H9 (cell line): ENCODE data around the gene URI1. TPM values are rescaled to one million over a fixed set of nuclear protein-coding genes. Genes with fewer than 3 reads are reported as not detected.

Source experiments
- DNase-seq: peaks from one replicate; pipeline ENCODE4 v3.0.0-alpha.2; 2017
- H2AFZ ChIP-seq: one replicate; pipeline ENCODE4 v1.6.1; 2013; ENCODE audit warnings: mild to moderate bottlenecking, low read length, control low read depth, moderate library complexity
- H2AK5ac ChIP-seq: 2 replicates; pipeline ENCODE4 v1.6.1; 2013; ENCODE audit warnings: low read length, control low read depth, mixed read lengths; ENCODE audit not compliant: insufficient read length
- H2BK120ac ChIP-seq: one replicate; pipeline ENCODE4 v1.6.1; 2013; ENCODE audit warnings: low read depth, mild to moderate bottlenecking, low read length, control low read depth, inconsistent platforms; ENCODE audit not compliant: poor library complexity, severe bottlenecking
- H2BK12ac ChIP-seq: 2 replicates; pipeline ENCODE4 v1.6.1; 2013; ENCODE audit warnings: low read length, control low read depth, mixed read lengths, low read depth; ENCODE audit not compliant: insufficient read length
- H2BK15ac ChIP-seq: 2 replicates; pipeline ENCODE4 v1.6.1; 2013; ENCODE audit warnings: low read depth, low read length, control low read depth
- H2BK20ac ChIP-seq: one replicate; pipeline ENCODE4 v1.6.1; 2013; ENCODE audit warnings: low read depth, mild to moderate bottlenecking, low read length, control low read depth, inconsistent platforms; ENCODE audit not compliant: poor library complexity, severe bottlenecking
- H2BK5ac ChIP-seq: 2 replicates; pipeline ENCODE4 v1.6.1; 2013; ENCODE audit warnings: low read length, control low read depth, mixed read lengths; ENCODE audit not compliant: insufficient read length
- H3K14ac ChIP-seq: 2 replicates; pipeline ENCODE4 v1.6.1; 2013; ENCODE audit warnings: low read length, control low read depth; ENCODE audit not compliant: insufficient read depth
- H3K18ac ChIP-seq: 2 replicates; pipeline ENCODE4 v1.6.1; 2013; ENCODE audit warnings: low read depth, mild to moderate bottlenecking, mixed read lengths, low read length, control low read depth; ENCODE audit not compliant: insufficient read length
- H3K23ac ChIP-seq: 2 replicates; pipeline ENCODE4 v1.6.1; 2013; ENCODE audit warnings: low read length, control low read depth, mixed read lengths, low read depth; ENCODE audit not compliant: insufficient read length
- H3K23me2 ChIP-seq: 2 replicates; pipeline ENCODE4 v1.6.1; 2013; ENCODE audit warnings: low read depth, mild to moderate bottlenecking, mixed read lengths, low read length, control low read depth; ENCODE audit not compliant: insufficient read length, poor library complexity, severe bottlenecking
- H3K27ac ChIP-seq: 2 replicates; pipeline ENCODE4 v1.5.1; 2013; ENCODE audit warnings: low read length, control low read depth, mixed read lengths, low read depth; ENCODE audit not compliant: insufficient read length
- H3K27me3 ChIP-seq: 2 replicates; pipeline ENCODE4 v1.6.1; 2013; ENCODE audit warnings: low read length, control low read depth, inconsistent platforms; ENCODE audit not compliant: insufficient read depth
- H3K4ac ChIP-seq: 2 replicates; pipeline ENCODE4 v1.6.1; 2013; ENCODE audit warnings: low read depth, mild to moderate bottlenecking, control low read depth, inconsistent platforms, low read length, moderate library complexity
- H3K4me1 ChIP-seq: 2 replicates; pipeline ENCODE4 v1.6.1; 2013; ENCODE audit warnings: low read length, control low read depth, inconsistent platforms; ENCODE audit not compliant: insufficient read depth
- H3K4me2 ChIP-seq: 2 replicates; pipeline ENCODE4 v1.6.1; 2013; ENCODE audit warnings: low read length, control low read depth, mixed read lengths; ENCODE audit not compliant: insufficient read length, insufficient read depth
- H3K56ac ChIP-seq: 2 replicates; pipeline ENCODE4 v1.6.1; 2013; ENCODE audit warnings: low read depth, mild to moderate bottlenecking, mixed read lengths, low read length, control low read depth; ENCODE audit not compliant: insufficient read length
- H3K79me1 ChIP-seq: 2 replicates; pipeline ENCODE4 v1.6.1; 2013; ENCODE audit warnings: low read depth, mild to moderate bottlenecking, moderate library complexity, low read length, control low read depth, inconsistent platforms; ENCODE audit not compliant: insufficient read depth, poor library complexity, severe bottlenecking
- H3K79me2 ChIP-seq: 2 replicates; pipeline ENCODE4 v1.6.1; 2013; ENCODE audit warnings: low read length, control low read depth, inconsistent platforms; ENCODE audit not compliant: insufficient read depth
- H3K9ac ChIP-seq: 2 replicates; pipeline ENCODE4 v1.6.1; 2013; ENCODE audit warnings: low read length, control low read depth, mixed read lengths; ENCODE audit not compliant: insufficient read length; ENCODE audit errors: extremely low read depth
- H3K9me3 ChIP-seq: one replicate; pipeline ENCODE4 v1.6.1; 2013; ENCODE audit warnings: low read depth, low read length, inconsistent platforms; ENCODE audit not compliant: control insufficient read depth
- H3T11ph ChIP-seq: one replicate; pipeline ENCODE4 v1.6.1; 2013; ENCODE audit warnings: mild to moderate bottlenecking, low read length, control low read depth, inconsistent platforms
- H4K20me1 ChIP-seq: one replicate; pipeline ENCODE4 v1.6.1; 2013; ENCODE audit not compliant: control insufficient read depth, insufficient read length, insufficient read depth
- H4K5ac ChIP-seq: 2 replicates; pipeline ENCODE4 v1.6.1; 2013; ENCODE audit warnings: low read depth, mild to moderate bottlenecking, mixed read lengths, low read length, control low read depth; ENCODE audit not compliant: insufficient read length
- H4K8ac ChIP-seq: replicated peaks from 2 replicates; pipeline ENCODE4 v1.6.1; 2013; ENCODE audit warnings: low read length, control low read depth, mixed read lengths, low read depth; ENCODE audit not compliant: insufficient read length
- H4K91ac ChIP-seq: 2 replicates; pipeline ENCODE4 v1.6.1; 2013; ENCODE audit warnings: low read depth, mild to moderate bottlenecking, moderate library complexity, mixed read lengths, low read length, control low read depth; ENCODE audit not compliant: insufficient read length
- H3K27ac Mint-ChIP-seq, 3 experiments: 2 replicates in 2 of 3; 3 replicates in 1 of 3; pipeline ENCODE4 v1.8.0; 2020 to 2021; ENCODE audit warnings: mixed read lengths in 3 of 3, mild to moderate bottlenecking in 1 of 3, moderate library complexity in 1 of 3
- H3K27me3 Mint-ChIP-seq: 2 replicates; pipeline ENCODE4 v1.8.0; 2021; ENCODE audit warnings: low read depth, mild to moderate bottlenecking, moderate library complexity, mixed read lengths
- H3K36me3 Mint-ChIP-seq, 3 experiments: 2 replicates in 2 of 3; 3 replicates in 1 of 3; pipeline ENCODE4 v1.8.0; 2020 to 2021; ENCODE audit warnings: low read depth in 3 of 3, mixed read lengths in 3 of 3; ENCODE audit not compliant: insufficient read depth in 1 of 3
- H3K4me1 Mint-ChIP-seq, 2 experiments: 2 replicates each; pipeline ENCODE4 v1.8.0; 2020; ENCODE audit warnings: mixed read lengths in 2 of 2
- H3K4me3 Mint-ChIP-seq, 2 experiments: 2 replicates in 1 of 2; 3 replicates in 1 of 2; pipeline ENCODE4 v1.8.0; 2020 to 2021; ENCODE audit warnings: mild to moderate bottlenecking in 2 of 2, mixed read lengths in 2 of 2, moderate library complexity in 1 of 2
- H3K9me3 Mint-ChIP-seq, 2 experiments: 2 replicates in 1 of 2; 3 replicates in 1 of 2; pipeline ENCODE4 v1.8.0; 2020; ENCODE audit warnings: mild to moderate bottlenecking in 2 of 2, mixed read lengths in 2 of 2, moderate library complexity in 1 of 2
- whole genome bisulfite sequencing: extraction: QIAGEN DNeasy Blood & Tissue Kit; methylation state at CpG from one replicate; pipeline ENCODE4 v1.1.7; 2013; ENCODE audit warnings: missing lambda C conversion rate, low lambda C conversion rate, mixed read lengths; ENCODE audit not compliant: insufficient read length; ENCODE audit errors: extremely low coverage; 5-methylcytosine and 5-hydroxymethylcytosine counted together
- total RNA-seq: library from RNA; stranded (reverse); gene quantifications from 2 replicates; pipeline ENCODE4 v1.2.1, GENCODE V29; 2021
- TF ChIP-seq, protein P1 (sequence below): fragments of 200-600 bp; sonication (generic); conservative IDR thresholded peaks from 3 replicates; pipeline ENCODE4 v1.8.0; 2021; ENCODE audit warnings: antibody characterized with exemption, mild to moderate bottlenecking

Gene URI1
- total RNA-seq, 1 experiment from 2014 or later, result 54.3 TPM

DNA sequence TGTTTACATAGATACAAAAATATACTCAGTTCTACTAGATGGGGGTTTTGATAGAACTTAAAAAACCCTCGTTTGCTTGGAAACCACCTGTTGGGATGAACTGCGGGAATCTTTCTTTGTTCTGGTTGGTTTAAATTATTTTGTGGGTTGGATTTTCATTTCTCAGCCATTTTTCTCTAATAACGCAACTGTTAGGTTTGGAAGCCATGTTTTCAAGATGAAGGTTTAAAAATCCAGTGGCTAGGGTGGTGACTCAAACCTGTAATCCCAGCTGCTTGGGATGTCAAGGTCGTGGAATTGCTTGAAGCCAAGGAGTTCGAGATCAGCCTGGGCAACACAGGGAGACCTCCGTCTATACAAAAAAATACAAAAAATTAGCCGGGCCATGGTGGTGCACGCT is 1.6 kb downstream of the URI1 start:
- Histone ChIP-seq H3K79me2 (peaks cover 37% of the 10 kb centered on the region; the same call in 1 of the 2 replicates), H3K9ac (no peak overlapping the region), H4K5ac (no peak overlapping the region), H2BK12ac (no peak overlapping the region), H3T11ph (no peak overlapping the region), H3K4me1 (no peaks in the 10 kb centered on the region; the same call in 1 of the 2 replicates), H3K27me3 (no peaks in the 10 kb centered on the region; the same call in 1 of the 2 replicates), H3K79me1 (no peaks in the 10 kb centered on the region), H3K18ac (no peak overlapping the region), H3K23me2 (no peaks in the 10 kb centered on the region), H2AFZ (no peak overlapping the region), H3K4ac (no peak overlapping the region), H3K9me3 (no peaks in the 10 kb centered on the region), H3K4me2 (no peak overlapping the region), H2BK5ac (no peak overlapping the region), H3K56ac (no peak overlapping the region), H2BK15ac (no peak overlapping the region), H3K27ac (no peak overlapping the region), H3K14ac (no peak overlapping the region), H4K91ac (no peak overlapping the region), H2AK5ac (no peak overlapping the region), H4K8ac (no peak overlapping the region), H2BK20ac (no peak overlapping the region), H4K20me1 (no peaks in the 10 kb centered on the region), H3K23ac (no peak overlapping the region), H2BK120ac (no peak overlapping the region)
- Mint-ChIP-seq H3K9me3 (peaks cover 7 to 17% of the 10 kb centered on the region in 2 experiments; a peak in 4 of 5 replicates), H3K27ac (no peak overlapping the region; a peak in 1 of 7 replicates), H3K4me1 (peaks cover 23 to 29% of the 10 kb centered on the region in 2 experiments), H3K36me3 (peaks cover 11 to 18% (median 11%) of the 10 kb centered on the region in 3 experiments), H3K4me3 (peak overlapping the region; percentile 97 to 98), H3K27me3 (peaks cover 24% of the 10 kb centered on the region)
- DNase-seq, result no peak
- TF ChIP-seq, protein P1, sequence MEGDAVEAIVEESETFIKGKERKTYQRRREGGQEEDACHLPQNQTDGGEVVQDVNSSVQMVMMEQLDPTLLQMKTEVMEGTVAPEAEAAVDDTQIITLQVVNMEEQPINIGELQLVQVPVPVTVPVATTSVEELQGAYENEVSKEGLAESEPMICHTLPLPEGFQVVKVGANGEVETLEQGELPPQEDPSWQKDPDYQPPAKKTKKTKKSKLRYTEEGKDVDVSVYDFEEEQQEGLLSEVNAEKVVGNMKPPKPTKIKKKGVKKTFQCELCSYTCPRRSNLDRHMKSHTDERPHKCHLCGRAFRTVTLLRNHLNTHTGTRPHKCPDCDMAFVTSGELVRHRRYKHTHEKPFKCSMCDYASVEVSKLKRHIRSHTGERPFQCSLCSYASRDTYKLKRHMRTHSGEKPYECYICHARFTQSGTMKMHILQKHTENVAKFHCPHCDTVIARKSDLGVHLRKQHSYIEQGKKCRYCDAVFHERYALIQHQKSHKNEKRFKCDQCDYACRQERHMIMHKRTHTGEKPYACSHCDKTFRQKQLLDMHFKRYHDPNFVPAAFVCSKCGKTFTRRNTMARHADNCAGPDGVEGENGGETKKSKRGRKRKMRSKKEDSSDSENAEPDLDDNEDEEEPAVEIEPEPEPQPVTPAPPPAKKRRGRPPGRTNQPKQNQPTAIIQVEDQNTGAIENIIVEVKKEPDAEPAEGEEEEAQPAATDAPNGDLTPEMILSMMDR, result no peak
- no CpG with 5 or more reads among the region's 8 CpGs for WGBS
